ENCODE results near the gene LCOR. TPM values are rescaled to one million over a fixed set of nuclear protein-coding genes. Genes with fewer than 3 reads are reported as not detected.

LCOR gene
- total RNA-seq, 1 donor from 2014 or later: 39.5 TPM

- intact Hi-C loops (cut with DNase I): no loop called here
- ATAC-seq: no peak
- no peak for TF ChIP-seq CTCF (IDR thresholded peaks at IDR 0.05)
Measured at GRCh38 chr10:96858706-96859050, 26.6 kb downstream of the LCOR start.

GRCh38 chr10:96860631-96861277 lies 28.7 kb downstream of the LCOR start:
- H3K27me3 ChIP-seq: no peaks in the 10 kb centered on the region
- peaks cover 19% of the 10 kb centered on the region for H3K4me1 ChIP-seq
- DNase-seq (no peak), ATAC-seq (no peak)
- no peaks in the 10 kb centered on the region for H3K9me3 ChIP-seq
- no peak overlapping the region for H3K4me3 ChIP-seq
- peaks cover 4% of the 10 kb centered on the region for H3K36me3 ChIP-seq
- intact Hi-C loops (cut with DNase I): no loop called here
- no peak for TF ChIP-seq CTCF (IDR thresholded peaks at IDR 0.05)
- no peak overlapping the region for H3K27ac ChIP-seq

More at GRCh38 chr10:96858706-96859050, 26.6 kb downstream of the LCOR start:
- no peak for DNase-seq
- Histone ChIP-seq H3K27me3 (no peaks in the 10 kb centered on the region), H3K27ac (no peak overlapping the region), H3K4me1 (peaks cover 7% of the 10 kb centered on the region), H3K4me3 (no peak overlapping the region), H3K9me3 (no peaks in the 10 kb centered on the region), H3K36me3 (peaks cover 4% of the 10 kb centered on the region)

- H3K36me3 ChIP-seq: peaks cover 4% of the 10 kb centered on the region
- DNase-seq: no peak
- intact Hi-C loops (cut with DNase I): no loop called here
- H3K9me3 ChIP-seq: no peaks in the 10 kb centered on the region
- no peak for TF ChIP-seq CTCF (IDR thresholded peaks at IDR 0.05)
- no peak overlapping the region for H3K4me3 ChIP-seq
- H3K27me3 ChIP-seq: no peaks in the 10 kb centered on the region
- ATAC-seq: peak; percentile 58
- H3K27ac ChIP-seq: no peak overlapping the region
- peaks cover 19% of the 10 kb centered on the region for H3K4me1 ChIP-seq
Measured at GRCh38 chr10:96863922-96864543, 31.9 kb downstream of the LCOR start.

GRCh38 chr10:96873086-96873485 lies 41.0 kb downstream of the LCOR start:
- ATAC-seq: no peak
- DNase-seq: no peak
- TF ChIP-seq CTCF (IDR thresholded peaks at IDR 0.05): no peak
- intact Hi-C loops (cut with DNase I): no loop called here
- no peak overlapping the region for H3K4me3 ChIP-seq
- H3K27me3 ChIP-seq: no peaks in the 10 kb centered on the region
- no peak overlapping the region for H3K27ac ChIP-seq
- no peaks in the 10 kb centered on the region for H3K36me3 ChIP-seq
- no peaks in the 10 kb centered on the region for H3K4me1 ChIP-seq
- no peaks in the 10 kb centered on the region for H3K9me3 ChIP-seq

GRCh38 chr10:96873756-96874467 lies 41.8 kb downstream of the LCOR start:
- H3K36me3 ChIP-seq: no peaks in the 10 kb centered on the region
- H3K27ac ChIP-seq: no peak overlapping the region
- no peak overlapping the region for H3K4me3 ChIP-seq
- DNase-seq (no peak), ATAC-seq (no peak)
- H3K9me3 ChIP-seq: no peaks in the 10 kb centered on the region
- intact Hi-C loops (cut with DNase I): no loop called here
- no peak for TF ChIP-seq CTCF (IDR thresholded peaks at IDR 0.05)
- no peaks in the 10 kb centered on the region for H3K27me3 ChIP-seq
- H3K4me1 ChIP-seq: no peaks in the 10 kb centered on the region

Data from upper lobe of right lung (tissue), 1 donor.